K562 (cell line): ENCODE data around the gene SH2D3A. TPM values are rescaled to one million over a fixed set of nuclear protein-coding genes. Genes with fewer than 3 reads are reported as not detected.

ENCODE experiments used
- CBX8 ChIP-seq: fragments of 200-600 bp; sonication (generic); IDR thresholded peaks from 2 replicates; pipeline ENCODE4 v1.6.1; 2012; ENCODE audit warnings: borderline replicate concordance, mixed run types, low read depth, mild to moderate bottlenecking, moderate library complexity, mixed read lengths, low read length, control low read depth, inconsistent platforms; ENCODE audit not compliant: poor library complexity, severe bottlenecking; ENCODE audit errors: extremely low read depth
- CEBPB ChIP-seq: fragments of 450-650 bp; IDR thresholded peaks from 2 replicates; pipeline ENCODE4 v1.6.1; 2016; ENCODE audit warnings: missing genetic modification characterization, missing compliant biosample characterization
- CHD1 ChIP-seq: fragments of 200-600 bp; sonication (generic); IDR thresholded peaks from one replicate; pipeline ENCODE4 v1.6.1; 2012; ENCODE audit warnings: mild to moderate bottlenecking, moderate library complexity, low read length, inconsistent platforms
- CREB1 ChIP-seq, 2 experiments: sonication (generic) in 1 of 2; formaldehyde crosslinking in 1 of 2; IDR thresholded peaks; 2 replicates each; pipeline versions ENCODE4 v1.6.1 to v1.8.0; 2012 to 2022; ENCODE audit warnings: inconsistent platforms in 1 of 2, mild to moderate bottlenecking in 1 of 2, missing genetic modification reagents in 1 of 2, moderate library complexity in 1 of 2
- CREB3L1 ChIP-seq: fragments of 450-650 bp; IDR thresholded peaks from 2 replicates; pipeline ENCODE4 v1.6.1; 2014; ENCODE audit warnings: low read depth, mild to moderate bottlenecking, moderate library complexity, borderline replicate concordance
- CREBBP ChIP-seq: IDR thresholded peaks from one replicate; pipeline ENCODE4 v1.6.1; 2012; ENCODE audit warnings: low read depth, mild to moderate bottlenecking, control low read depth, inconsistent platforms, low read length
- DNMT1 ChIP-seq: fragments of 450-650 bp; IDR thresholded peaks from 2 replicates; pipeline ENCODE4 v1.6.1; 2016; ENCODE audit warnings: antibody characterized with exemption, mild to moderate bottlenecking
- ESRRB ChIP-seq: fragments of 250-450 bp; sonication (Bioruptor Pico); IDR thresholded peaks from 2 replicates; pipeline ENCODE4 v1.5.0; 2020; ENCODE audit warnings: mild to moderate bottlenecking, moderate library complexity, borderline replicate concordance
- ETS2 ChIP-seq: IDR thresholded peaks from 2 replicates; pipeline ENCODE4 v1.6.1; 2016; ENCODE audit warnings: borderline replicate concordance, missing genetic modification characterization, mild to moderate bottlenecking, moderate library complexity, missing compliant biosample characterization; ENCODE audit not compliant: poor library complexity, severe bottlenecking
- HNRNPLL ChIP-seq: fragments of 200-400 bp; formaldehyde crosslinking; IDR thresholded peaks from 2 replicates; pipeline ENCODE4 v1.6.1; 2017; ENCODE audit warnings: low read length, low read depth, mild to moderate bottlenecking; ENCODE audit not compliant: poor library complexity, severe bottlenecking
- ILF3 ChIP-seq: fragments of 450-650 bp; IDR thresholded peaks from 2 replicates; pipeline ENCODE4 v1.6.1; 2018; ENCODE audit warnings: antibody characterized with exemption, mild to moderate bottlenecking, moderate library complexity, borderline replicate concordance
- KDM4B ChIP-seq, 2 experiments: fragments of 450-650 bp in 1 of 2; sonication (generic) in 1 of 2; IDR thresholded peaks; 2 replicates each; pipeline ENCODE4 v1.6.1; 2016 to 2017; ENCODE audit warnings: borderline replicate concordance in 2 of 2, antibody characterized with exemption in 1 of 2, low read depth in 1 of 2, mild to moderate bottlenecking in 1 of 2
- KLF16 ChIP-seq: IDR thresholded peaks from 2 replicates; pipeline ENCODE4 v1.6.1; 2016; ENCODE audit warnings: antibody characterized with exemption
- NCOA1 ChIP-seq: fragments of 450-650 bp; IDR thresholded peaks from 2 replicates; pipeline ENCODE4 v1.6.1; 2016; ENCODE audit warnings: low read depth
- NONO ChIP-seq, 2 experiments: fragments of 200-400 bp in 1 of 2; fragments of 450-650 bp in 1 of 2; formaldehyde crosslinking in 1 of 2; IDR thresholded peaks; 2 replicates each; pipeline ENCODE4 v1.6.1; 2017; ENCODE audit warnings: low read depth in 2 of 2, mild to moderate bottlenecking in 2 of 2, moderate library complexity in 2 of 2, low read length in 1 of 2
- NRF1 ChIP-seq, 2 experiments: fragments of 450-650 bp; IDR thresholded peaks in 1 of 2; conservative IDR thresholded peaks in 1 of 2; 2 replicates each; pipeline ENCODE4 v1.6.1; 2014; ENCODE audit warnings: mild to moderate bottlenecking in 2 of 2
- PHF8 ChIP-seq: fragments of 200-600 bp; sonication (generic); IDR thresholded peaks from 2 replicates; pipeline ENCODE4 v1.6.1; 2012; ENCODE audit warnings: mixed run types, mild to moderate bottlenecking, inconsistent platforms, low read length, moderate library complexity, borderline replicate concordance
- POU5F1 ChIP-seq: fragments of 150-350 bp; IDR thresholded peaks from 2 replicates; pipeline ENCODE4 v1.6.1; 2014; ENCODE audit warnings: borderline replicate concordance, low read length, low read depth, mild to moderate bottlenecking; ENCODE audit not compliant: partially characterized antibody
- RBM15 ChIP-seq: fragments of 200-400 bp; formaldehyde crosslinking; IDR thresholded peaks from 2 replicates; pipeline ENCODE4 v1.6.1; 2018; ENCODE audit warnings: mild to moderate bottlenecking, low read length, moderate library complexity; ENCODE audit not compliant: insufficient read depth
- SMARCB1 ChIP-seq: IDR thresholded peaks from 2 replicates; pipeline ENCODE4 v1.6.1; 2011; ENCODE audit warnings: improper control_type of control experiment, low read depth; ENCODE audit not compliant: insufficient read length
- ZC3H4 ChIP-seq: sonication (generic); formaldehyde crosslinking; IDR thresholded peaks from 2 replicates; pipeline ENCODE4 v1.9.0; 2021; ENCODE audit warnings: missing genetic modification reagents, borderline replicate concordance
- ZNF766 ChIP-seq: fragments of 200-800 bp; sonication (Bioruptor generic); conservative IDR thresholded peaks from 2 replicates; pipeline ENCODE4 v1.6.1; 2016; ENCODE audit warnings: missing genetic modification characterization, missing compliant biosample characterization
- polyA plus RNA-seq, 8 experiments: library from polyadenylated mRNA; depleted of rRNA in 4 of 8; stranded (reverse) in 5 of 8; unstranded in 3 of 8; fragments of >200 nt; fragmentation: Nextera tagmentation in 2 of 8; fragmentation: Illumina TruSeq in 1 of 8; extraction: Ambion mirVana in 2 of 8; extraction: Trizol in 1 of 8; gene quantifications; 2 replicates each; pipeline versions ENCODE4 v1.2.1 to v1.2.3, GENCODE V29; 2011 to 2014; ENCODE audit warnings: inconsistent platforms in 1 of 8, missing spikeins in 1 of 8
- total RNA-seq, 7 experiments: library from RNA; depleted of rRNA in 6 of 7; stranded (reverse); fragments of >200 nt in 6 of 7; fragmentation: Illumina TruSeq in 2 of 7; extraction: Trizol in 2 of 7; gene quantifications; 2 replicates each; pipeline versions ENCODE4 v1.2.1 to v1.2.3, GENCODE V29; 2011 to 2021; ENCODE audit warnings: low replicate concordance in 1 of 7
- TF ChIP-seq, protein P1 (sequence below): sonication (generic); formaldehyde crosslinking; IDR thresholded peaks from 2 replicates; pipeline ENCODE4 v1.8.0; 2022; ENCODE audit warnings: missing genetic modification reagents, mild to moderate bottlenecking, borderline replicate concordance

The SH2D3A gene
- total and polyA plus RNA-seq, 9 of the 15 experiments (the other 6 are each of a cell fraction or from before 2014, with no cell fraction given) = 0.75 to 26.3 (median 8.9) TPM

- TF ChIP-seq SMARCB1 (no peak), CREB1 (IDR thresholded peaks at IDR 0.05) (0 out of 2 replicates have a peak, but pooled peaks have one; percentile 20), CREB1 (CRISPR knock-in tag; IDR thresholded peaks at IDR 0.05) (no peak), CBX8 (no peak), NCOA1 (no peak), ZNF766 (CRISPR knock-in tag) (0 out of 2 replicates have a peak, but pooled peaks have one; percentile 24), DNMT1 (no peak), CREB3L1 (peak; percentile 15; the same call in 1 of the 2 replicates), CREBBP (no peak), RBM15 (no peak), PHF8 (peak; percentile 28; the same call in 1 of the 2 replicates), CHD1 (no peak), NONO (IDR thresholded peaks at IDR 0.05; ENCODE audit: low read depth in 2 of 2, low read length in 1 of 2) (peak in 1 of 2 experiments; percentile 70; a peak in 2 of 4 replicates), ETS2 (no peak), KDM4B (IDR thresholded peaks at IDR 0.05; ENCODE audit: borderline replicate concordance in 2 of 2, low read depth in 1 of 2) (0 out of 4 replicates have a peak, but pooled peaks of 1 of the 2 experiments have one; percentile 17), CEBPB (tag) (no peak), ESRRB (CRISPR knock-in tag) (no peak), KLF16 (no peak), NRF1 (conservative IDR thresholded peaks at IDR 0.05 in 1 of 2, IDR thresholded peaks at IDR 0.05 in 1 of 2) (0 out of 4 replicates have a peak, but pooled peaks of 1 of the 2 experiments have one; percentile 13), HNRNPLL (peak; percentile 97), ZC3H4 (no peak), POU5F1 (no peak), ILF3 (no peak)
- TF ChIP-seq, protein P1, sequence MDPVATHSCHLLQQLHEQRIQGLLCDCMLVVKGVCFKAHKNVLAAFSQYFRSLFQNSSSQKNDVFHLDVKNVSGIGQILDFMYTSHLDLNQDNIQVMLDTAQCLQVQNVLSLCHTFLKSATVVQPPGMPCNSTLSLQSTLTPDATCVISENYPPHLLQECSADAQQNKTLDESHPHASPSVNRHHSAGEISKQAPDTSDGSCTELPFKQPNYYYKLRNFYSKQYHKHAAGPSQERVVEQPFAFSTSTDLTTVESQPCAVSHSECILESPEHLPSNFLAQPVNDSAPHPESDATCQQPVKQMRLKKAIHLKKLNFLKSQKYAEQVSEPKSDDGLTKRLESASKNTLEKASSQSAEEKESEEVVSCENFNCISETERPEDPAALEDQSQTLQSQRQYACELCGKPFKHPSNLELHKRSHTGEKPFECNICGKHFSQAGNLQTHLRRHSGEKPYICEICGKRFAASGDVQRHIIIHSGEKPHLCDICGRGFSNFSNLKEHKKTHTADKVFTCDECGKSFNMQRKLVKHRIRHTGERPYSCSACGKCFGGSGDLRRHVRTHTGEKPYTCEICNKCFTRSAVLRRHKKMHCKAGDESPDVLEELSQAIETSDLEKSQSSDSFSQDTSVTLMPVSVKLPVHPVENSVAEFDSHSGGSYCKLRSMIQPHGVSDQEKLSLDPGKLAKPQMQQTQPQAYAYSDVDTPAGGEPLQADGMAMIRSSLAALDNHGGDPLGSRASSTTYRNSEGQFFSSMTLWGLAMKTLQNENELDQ = no peak
Measured at GRCh38 chr19:6740589-6741343, 26.5 kb downstream of the SH2D3A start (continued).
